Astrocyte (in vitro differentiated cells and primary cell): ENCODE data around the gene ELMOD3. TPM values are rescaled to one million over a fixed set of nuclear protein-coding genes. Genes with fewer than 3 reads are reported as not detected.

Experiments
- DNase-seq: peaks from one replicate; pipeline ENCODE4 v3.0.0-alpha.2; 2010; ENCODE audit warnings: low read depth
- FAIRE-seq: peaks from 2 replicates; lab custom pipeline; 2011; peaks lifted over from hg19 to GRCh38; lab: Jason Lieb, UNC
- H2AFZ ChIP-seq: 2 replicates; pipeline ENCODE4 v1.6.0; 2012; ENCODE audit warnings: low read depth, low read length, inconsistent platforms
- H3K27ac ChIP-seq: 2 replicates; pipeline ENCODE4 v1.5.1; 2011; ENCODE audit warnings: low read depth, low read length, inconsistent platforms
- H3K27me3 ChIP-seq: 2 replicates; pipeline ENCODE4 v1.6.0; 2011; ENCODE audit warnings: low read length, inconsistent platforms; ENCODE audit not compliant: insufficient read depth
- H3K36me3 ChIP-seq: 2 replicates; pipeline ENCODE4 v1.5.1; 2011; ENCODE audit warnings: low read length, inconsistent platforms; ENCODE audit not compliant: insufficient read depth
- H3K4me1 ChIP-seq: 2 replicates; pipeline ENCODE4 v1.5.1; 2011; ENCODE audit warnings: low read length, inconsistent platforms; ENCODE audit not compliant: insufficient read depth
- H3K4me2 ChIP-seq: 2 replicates; pipeline ENCODE4 v1.6.0; 2012; ENCODE audit warnings: low read length, inconsistent platforms
- H3K4me3 ChIP-seq: 2 replicates; pipeline ENCODE4 v1.5.1; 2011; ENCODE audit warnings: low read depth, mild to moderate bottlenecking, low read length, inconsistent platforms; ENCODE audit not compliant: insufficient read depth
- H3K79me2 ChIP-seq: 2 replicates; pipeline ENCODE4 v1.6.0; 2012; ENCODE audit warnings: mild to moderate bottlenecking, low read length, inconsistent platforms; ENCODE audit not compliant: insufficient read depth
- H3K9ac ChIP-seq: 2 replicates; pipeline ENCODE4 v1.6.0; 2012; ENCODE audit warnings: mild to moderate bottlenecking, low read length, inconsistent platforms
- H3K9me3 ChIP-seq: 2 replicates; pipeline ENCODE4 v1.5.1; 2012; ENCODE audit warnings: low read depth, mild to moderate bottlenecking, low read length, inconsistent platforms; ENCODE audit not compliant: insufficient read depth
- H4K20me1 ChIP-seq: 2 replicates; pipeline ENCODE4 v1.6.0; 2012; ENCODE audit warnings: low read length, inconsistent platforms; ENCODE audit not compliant: insufficient read depth
- H3K27ac Mint-ChIP-seq: one replicate; pipeline ENCODE4 v1.8.0; 2021; ENCODE audit warnings: mild to moderate bottlenecking, mixed read lengths; ENCODE audit not compliant: unreplicated experiment
- H3K27me3 Mint-ChIP-seq: one replicate; pipeline ENCODE4 v1.8.0; 2021; ENCODE audit warnings: low read depth, mixed read lengths; ENCODE audit not compliant: unreplicated experiment
- H3K36me3 Mint-ChIP-seq: one replicate; pipeline ENCODE4 v1.8.0; 2021; ENCODE audit warnings: low read depth, mixed read lengths; ENCODE audit not compliant: unreplicated experiment
- H3K4me1 Mint-ChIP-seq: one replicate; pipeline ENCODE4 v1.8.0; 2021; ENCODE audit warnings: low read depth, mixed read lengths; ENCODE audit not compliant: unreplicated experiment
- H3K4me3 Mint-ChIP-seq: one replicate; pipeline ENCODE4 v1.8.0; 2021; ENCODE audit warnings: mild to moderate bottlenecking, moderate library complexity, mixed read lengths; ENCODE audit not compliant: unreplicated experiment
- H3K9me3 Mint-ChIP-seq: one replicate; pipeline ENCODE4 v1.8.0; 2021; ENCODE audit warnings: mild to moderate bottlenecking, mixed read lengths; ENCODE audit not compliant: unreplicated experiment
- EZH2 ChIP-seq: IDR thresholded peaks from 2 replicates; pipeline ENCODE4 v1.6.1; 2012; ENCODE audit warnings: mild to moderate bottlenecking, low read length, inconsistent platforms; ENCODE audit not compliant: insufficient read depth
- total RNA-seq: library from RNA; stranded (reverse); gene quantifications from 2 replicates; pipeline ENCODE4 v1.2.1, GENCODE V29; 2021
- TF ChIP-seq, protein P1 (sequence below): IDR thresholded peaks from 2 replicates; pipeline ENCODE4 v1.5.1; 2011; ENCODE audit warnings: low read depth, mild to moderate bottlenecking, inconsistent platforms, low read length, moderate library complexity; ENCODE audit not compliant: insufficient read depth

Gene ELMOD3
- total RNA-seq, 1 donor from 2014 or later: 11.7 TPM

DNA sequence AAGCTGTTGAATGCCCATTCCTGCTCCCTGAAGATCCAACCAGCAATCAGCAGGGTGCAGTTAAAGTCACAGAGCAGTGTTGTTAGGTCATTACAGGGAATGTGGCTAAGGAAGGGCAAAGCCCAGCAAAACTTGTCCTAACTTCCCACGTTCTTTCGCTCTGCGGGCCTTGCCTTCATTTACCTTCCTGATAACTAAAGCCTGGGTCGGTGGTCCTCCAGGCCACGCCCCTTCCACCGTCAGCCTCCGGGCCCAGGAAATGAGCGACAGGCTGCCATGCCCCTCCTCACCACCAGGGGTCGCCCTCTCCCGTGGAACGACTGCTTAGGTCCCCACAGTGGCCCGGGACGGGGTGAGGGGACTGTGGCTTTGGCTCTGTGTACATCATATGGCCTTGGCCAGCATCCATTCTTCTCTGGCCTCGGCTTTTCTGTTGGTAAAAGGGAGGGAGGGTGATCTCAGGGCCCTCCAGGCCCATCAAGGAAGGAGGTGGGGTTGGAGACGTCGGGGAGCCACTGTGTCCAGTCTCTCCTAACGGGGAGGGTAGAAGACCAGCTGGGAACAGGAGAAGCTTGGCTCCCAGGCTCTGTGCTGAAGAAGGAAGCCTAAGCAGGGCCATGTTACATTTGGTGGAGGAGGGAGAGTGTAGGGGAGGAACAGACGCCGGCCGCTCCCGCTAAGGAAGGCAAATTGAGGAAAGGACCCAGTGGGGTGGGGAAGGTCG is 66.1 kb downstream of the ELMOD3 start:
- no peaks in the 10 kb centered on the region for H3K36me3 Mint-ChIP-seq
- peak overlapping the region; percentile 56 for H3K27ac ChIP-seq
- H2AFZ ChIP-seq: peak overlapping the region; percentile 78
- peak overlapping the region; percentile 74 for H3K4me3 Mint-ChIP-seq
- peak overlapping the region; percentile 14 for H3K4me3 ChIP-seq
- H3K4me1 Mint-ChIP-seq: peaks cover 24% of the 10 kb centered on the region
- no peaks in the 10 kb centered on the region for H3K27me3 ChIP-seq
- H3K36me3 ChIP-seq: no peaks in the 10 kb centered on the region
- DNase-seq (peak; percentile 56), FAIRE-seq (no peak)
- H3K9me3 ChIP-seq: no peaks in the 10 kb centered on the region
- H3K4me2 ChIP-seq: peak overlapping the region; percentile 70
- H3K27ac Mint-ChIP-seq: peak overlapping the region; percentile 72
- peaks cover 31% of the 10 kb centered on the region for H3K4me1 ChIP-seq
- TF ChIP-seq, protein P1, sequence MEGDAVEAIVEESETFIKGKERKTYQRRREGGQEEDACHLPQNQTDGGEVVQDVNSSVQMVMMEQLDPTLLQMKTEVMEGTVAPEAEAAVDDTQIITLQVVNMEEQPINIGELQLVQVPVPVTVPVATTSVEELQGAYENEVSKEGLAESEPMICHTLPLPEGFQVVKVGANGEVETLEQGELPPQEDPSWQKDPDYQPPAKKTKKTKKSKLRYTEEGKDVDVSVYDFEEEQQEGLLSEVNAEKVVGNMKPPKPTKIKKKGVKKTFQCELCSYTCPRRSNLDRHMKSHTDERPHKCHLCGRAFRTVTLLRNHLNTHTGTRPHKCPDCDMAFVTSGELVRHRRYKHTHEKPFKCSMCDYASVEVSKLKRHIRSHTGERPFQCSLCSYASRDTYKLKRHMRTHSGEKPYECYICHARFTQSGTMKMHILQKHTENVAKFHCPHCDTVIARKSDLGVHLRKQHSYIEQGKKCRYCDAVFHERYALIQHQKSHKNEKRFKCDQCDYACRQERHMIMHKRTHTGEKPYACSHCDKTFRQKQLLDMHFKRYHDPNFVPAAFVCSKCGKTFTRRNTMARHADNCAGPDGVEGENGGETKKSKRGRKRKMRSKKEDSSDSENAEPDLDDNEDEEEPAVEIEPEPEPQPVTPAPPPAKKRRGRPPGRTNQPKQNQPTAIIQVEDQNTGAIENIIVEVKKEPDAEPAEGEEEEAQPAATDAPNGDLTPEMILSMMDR: peak; percentile 95
- TF ChIP-seq EZH2: no peak
- H3K27me3 Mint-ChIP-seq: peaks cover 3% of the 10 kb centered on the region
- no peaks in the 10 kb centered on the region for H3K9me3 Mint-ChIP-seq
- H3K79me2 ChIP-seq: peaks cover 4% of the 10 kb centered on the region
- H4K20me1 ChIP-seq: no peaks in the 10 kb centered on the region
- peak overlapping the region; percentile 58 for H3K9ac ChIP-seq

DNA sequence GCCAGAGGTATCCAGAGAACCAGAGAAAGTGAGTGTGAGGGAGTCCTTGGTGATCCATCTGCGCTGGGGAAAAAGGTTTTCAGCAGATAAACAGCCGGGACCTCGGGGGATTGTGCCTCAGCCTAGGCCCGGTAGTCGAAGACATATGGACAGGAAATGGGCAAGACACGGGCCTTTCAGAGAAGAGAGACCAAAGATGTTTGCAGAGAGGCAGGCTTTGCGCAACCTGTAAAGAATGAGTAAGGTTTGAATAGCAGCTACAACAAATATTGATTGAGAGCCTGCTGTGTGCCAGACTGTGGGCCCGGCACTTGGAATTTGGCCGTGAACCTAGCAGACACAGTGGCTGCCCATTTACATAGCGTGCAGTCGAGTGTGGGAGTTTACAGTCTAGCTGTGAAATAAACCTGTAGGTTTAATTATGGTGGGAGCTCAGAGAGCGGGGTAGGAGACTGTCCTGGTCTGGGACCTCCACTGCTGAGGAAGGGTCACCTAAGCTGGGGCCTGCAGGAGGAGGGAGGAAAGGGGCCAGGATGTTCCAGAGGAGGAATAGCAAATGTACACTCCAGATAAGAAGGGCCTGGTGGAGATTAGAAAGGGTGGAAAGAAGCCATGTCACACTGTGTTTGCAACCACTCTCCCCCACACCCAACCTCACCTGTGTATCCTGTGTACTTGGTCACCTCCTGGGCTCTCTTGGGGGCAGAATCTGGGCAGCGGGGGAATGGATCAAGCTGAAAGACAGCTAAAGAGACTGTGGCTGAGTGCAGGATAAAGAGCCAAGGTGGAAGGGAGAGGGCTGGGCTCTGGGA is 66.9 kb downstream of the ELMOD3 start:
- peak; percentile 67 for DNase-seq
- H3K27me3 ChIP-seq: no peaks in the 10 kb centered on the region
- H3K36me3 ChIP-seq: no peaks in the 10 kb centered on the region
- H3K9me3 Mint-ChIP-seq: no peaks in the 10 kb centered on the region
- H3K4me2 ChIP-seq: peak overlapping the region; percentile 70
- peak overlapping the region; percentile 56 for H3K27ac ChIP-seq
- peak overlapping the region; percentile 51 for H3K4me3 Mint-ChIP-seq
- peaks cover 24% of the 10 kb centered on the region for H3K4me1 Mint-ChIP-seq
- H3K9me3 ChIP-seq: no peaks in the 10 kb centered on the region
- H2AFZ ChIP-seq: peak overlapping the region; percentile 78
- no peak for TF ChIP-seq EZH2
- TF ChIP-seq, protein P1: no peak
- H3K36me3 Mint-ChIP-seq: no peaks in the 10 kb centered on the region
- peak overlapping the region; percentile 72 for H3K27ac Mint-ChIP-seq
- no peaks in the 10 kb centered on the region for H4K20me1 ChIP-seq
- H3K4me3 ChIP-seq: no peak overlapping the region
- H3K79me2 ChIP-seq: peaks cover 4% of the 10 kb centered on the region
- peak overlapping the region; percentile 58 for H3K9ac ChIP-seq
- H3K4me1 ChIP-seq: peaks cover 31% of the 10 kb centered on the region
- no peak for FAIRE-seq
- H3K27me3 Mint-ChIP-seq: peaks cover 5% of the 10 kb centered on the region
